Keratinocyte (primary cell): Measurements from ENCODE around the gene MGAT5. TPM values are rescaled to one million over a fixed set of nuclear protein-coding genes. Genes with fewer than 3 reads are reported as not detected.

Experiments
- DNase-seq: peaks from one replicate; pipeline ENCODE4 v3.0.0-alpha.2; 2011; ENCODE audit warnings: low read depth, missing footprints, low spot score
- FAIRE-seq: peaks from 2 replicates; lab custom pipeline; 2011; peaks lifted over from hg19 to GRCh38; lab: Jason Lieb, UNC
- H2AFZ ChIP-seq: 2 replicates; pipeline ENCODE4 v1.6.0; 2012; ENCODE audit warnings: low read length, control low read depth, inconsistent platforms; ENCODE audit not compliant: control insufficient read depth
- H3K27ac ChIP-seq: 2 replicates; pipeline ENCODE4 v1.5.1; 2011; ENCODE audit warnings: low read length; ENCODE audit not compliant: control insufficient read depth, insufficient read depth
- H3K27me3 ChIP-seq: 3 replicates; pipeline ENCODE4 v1.6.0; 2011; ENCODE audit warnings: low read length; ENCODE audit not compliant: control insufficient read depth, insufficient read depth; ENCODE audit errors: extremely low read depth
- H3K36me3 ChIP-seq, 2 experiments: 2 replicates in 1 of 2; 3 replicates in 1 of 2; pipeline ENCODE4 v1.5.1; 2011; ENCODE audit warnings: low read length in 2 of 2, mild to moderate bottlenecking in 1 of 2; ENCODE audit not compliant: control insufficient read depth in 2 of 2, insufficient read depth in 2 of 2; ENCODE audit errors: extremely low read depth in 1 of 2
- H3K4me1 ChIP-seq: 3 replicates; pipeline ENCODE4 v1.5.1; 2011; ENCODE audit warnings: low read length; ENCODE audit not compliant: control insufficient read depth, insufficient read depth; ENCODE audit errors: extremely low read depth
- H3K4me2 ChIP-seq: 3 replicates; pipeline ENCODE4 v1.6.0; 2011; ENCODE audit warnings: low read depth, low read length; ENCODE audit not compliant: control insufficient read depth, insufficient read depth; ENCODE audit errors: extremely low read depth
- H3K4me3 ChIP-seq, 3 experiments: fragments of 200-600 bp in 1 of 3; sonication (generic) in 1 of 3; 2 replicates in 2 of 3; 3 replicates in 1 of 3; pipeline ENCODE4 v1.5.1; 2011 to 2016; ENCODE audit warnings: low read length in 3 of 3, mild to moderate bottlenecking in 3 of 3, control low read depth in 2 of 3, inconsistent platforms in 1 of 3, low read depth in 1 of 3, mixed read lengths in 1 of 3, mixed run types in 1 of 3, moderate library complexity in 1 of 3; ENCODE audit not compliant: control insufficient read depth in 2 of 3, insufficient read depth in 2 of 3; ENCODE audit errors: extremely low read depth in 1 of 3
- H3K79me2 ChIP-seq: 2 replicates; pipeline ENCODE4 v1.6.0; 2012; ENCODE audit warnings: low read length; ENCODE audit not compliant: control insufficient read depth, insufficient read depth
- H3K9ac ChIP-seq: 3 replicates; pipeline ENCODE4 v1.6.0; 2011; ENCODE audit warnings: low read length; ENCODE audit not compliant: control insufficient read depth, insufficient read depth; ENCODE audit errors: extremely low read depth
- H3K9me1 ChIP-seq: 3 replicates; pipeline ENCODE4 v1.6.0; 2011; ENCODE audit warnings: low read length; ENCODE audit not compliant: control insufficient read depth, insufficient read depth; ENCODE audit errors: extremely low read depth
- H3K9me3 ChIP-seq: 2 replicates; pipeline ENCODE4 v1.5.1; 2012; ENCODE audit warnings: low read depth, low read length; ENCODE audit not compliant: control insufficient read depth
- H4K20me1 ChIP-seq: 3 replicates; pipeline ENCODE4 v1.6.0; 2011; ENCODE audit warnings: low read length; ENCODE audit not compliant: control insufficient read depth, insufficient read depth; ENCODE audit errors: extremely low read depth
- EZH2 ChIP-seq: IDR thresholded peaks from one replicate; pipeline ENCODE4 v1.6.1; 2012; ENCODE audit warnings: inconsistent platforms, mild to moderate bottlenecking, low read length, moderate library complexity
- dilution Hi-C: fragments of 300-500 bp; cut with MboI; formaldehyde crosslinking; loops from one replicate; pipeline ENCODE4 v1.7.0; 2020; ENCODE audit warnings: low sequenced_read_pairs; ENCODE audit not compliant: extremely low pct_ligation_motif_present
- polyA plus RNA-seq, 5 experiments: library from polyadenylated mRNA; depleted of rRNA in 3 of 5; stranded (reverse) in 3 of 5; stranded (forward) in 1 of 5; unstranded in 1 of 5; fragments of >200 nt; gene quantifications; 1 replicate in 1 of 5; 2 replicates in 3 of 5; 3 replicates in 1 of 5; pipeline versions ENCODE4 v1.2.1 to v1.2.3, GENCODE V29; 2011 to 2012; ENCODE audit warnings: missing spikeins in 2 of 5, low read depth in 1 of 5, low replicate concordance in 1 of 5
- TF ChIP-seq, protein P1 (sequence below), 3 experiments: IDR thresholded peaks in 1 of 3; conservative IDR thresholded peaks in 1 of 3; optimal IDR thresholded peaks in 1 of 3; 2 replicates in 2 of 3; 3 replicates in 1 of 3; pipeline versions ENCODE3 to v1.5.1; 2011; ENCODE audit warnings: low read length in 3 of 3, mild to moderate bottlenecking in 3 of 3, moderate library complexity in 2 of 3, control low read depth in 1 of 3, inconsistent platforms in 1 of 3; ENCODE audit not compliant: insufficient read depth in 2 of 3; ENCODE audit errors: extremely low read depth in 1 of 3

Gene MGAT5
- polyA plus RNA-seq, 1 donor (not counting 4 experiments of a cell fraction or from before 2014, with no cell fraction given), result 23.0 TPM

DNA sequence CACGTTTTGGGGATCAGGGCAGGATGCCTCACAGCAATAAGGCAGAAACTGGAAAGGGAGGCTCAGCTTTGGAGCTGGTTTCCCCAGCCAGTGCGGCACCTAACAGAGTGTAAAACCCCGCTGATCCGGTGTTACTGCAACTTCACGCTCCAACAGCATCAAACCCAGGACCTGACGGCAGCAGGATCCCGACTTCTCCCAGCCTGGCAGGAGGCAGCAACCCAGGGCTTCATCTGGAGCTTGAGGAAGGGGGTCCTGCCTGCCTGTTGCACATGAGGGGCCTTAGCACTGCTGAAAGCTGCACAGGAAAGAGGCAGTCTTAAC, 209.8 kb downstream of the MGAT5 start:
- TF ChIP-seq, protein P1, sequence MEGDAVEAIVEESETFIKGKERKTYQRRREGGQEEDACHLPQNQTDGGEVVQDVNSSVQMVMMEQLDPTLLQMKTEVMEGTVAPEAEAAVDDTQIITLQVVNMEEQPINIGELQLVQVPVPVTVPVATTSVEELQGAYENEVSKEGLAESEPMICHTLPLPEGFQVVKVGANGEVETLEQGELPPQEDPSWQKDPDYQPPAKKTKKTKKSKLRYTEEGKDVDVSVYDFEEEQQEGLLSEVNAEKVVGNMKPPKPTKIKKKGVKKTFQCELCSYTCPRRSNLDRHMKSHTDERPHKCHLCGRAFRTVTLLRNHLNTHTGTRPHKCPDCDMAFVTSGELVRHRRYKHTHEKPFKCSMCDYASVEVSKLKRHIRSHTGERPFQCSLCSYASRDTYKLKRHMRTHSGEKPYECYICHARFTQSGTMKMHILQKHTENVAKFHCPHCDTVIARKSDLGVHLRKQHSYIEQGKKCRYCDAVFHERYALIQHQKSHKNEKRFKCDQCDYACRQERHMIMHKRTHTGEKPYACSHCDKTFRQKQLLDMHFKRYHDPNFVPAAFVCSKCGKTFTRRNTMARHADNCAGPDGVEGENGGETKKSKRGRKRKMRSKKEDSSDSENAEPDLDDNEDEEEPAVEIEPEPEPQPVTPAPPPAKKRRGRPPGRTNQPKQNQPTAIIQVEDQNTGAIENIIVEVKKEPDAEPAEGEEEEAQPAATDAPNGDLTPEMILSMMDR (optimal IDR thresholded peaks at IDR 0.05 in 1 of 3, IDR thresholded peaks at IDR 0.05 in 1 of 3, conservative IDR thresholded peaks at IDR 0.05 in 1 of 3; ENCODE audit: extremely low read depth in 1 of 3, insufficient read depth in 2 of 3, low read length in 3 of 3), result no peak
- TF ChIP-seq EZH2, result no peak
- no peaks in the 10 kb centered on the region for H3K9me3 ChIP-seq
- DNase-seq (no peak), FAIRE-seq (no peak)
- no peaks in the 10 kb centered on the region for H4K20me1 ChIP-seq
- H3K9me1 ChIP-seq, result no peaks in the 10 kb centered on the region
- no peak overlapping the region for H3K27ac ChIP-seq
- dilution Hi-C loops, result no loop called here
- H3K36me3 ChIP-seq, result no peaks in the 10 kb centered on the region
- no peak overlapping the region for H2AFZ ChIP-seq
- no peak overlapping the region for H3K4me2 ChIP-seq
- H3K4me3 ChIP-seq, result no peak overlapping the region
- H3K27me3 ChIP-seq, result peaks cover 4% of the 10 kb centered on the region
- no peaks in the 10 kb centered on the region for H3K79me2 ChIP-seq
- H3K9ac ChIP-seq, result no peak overlapping the region
- peaks cover 8% of the 10 kb centered on the region for H3K4me1 ChIP-seq

DNA sequence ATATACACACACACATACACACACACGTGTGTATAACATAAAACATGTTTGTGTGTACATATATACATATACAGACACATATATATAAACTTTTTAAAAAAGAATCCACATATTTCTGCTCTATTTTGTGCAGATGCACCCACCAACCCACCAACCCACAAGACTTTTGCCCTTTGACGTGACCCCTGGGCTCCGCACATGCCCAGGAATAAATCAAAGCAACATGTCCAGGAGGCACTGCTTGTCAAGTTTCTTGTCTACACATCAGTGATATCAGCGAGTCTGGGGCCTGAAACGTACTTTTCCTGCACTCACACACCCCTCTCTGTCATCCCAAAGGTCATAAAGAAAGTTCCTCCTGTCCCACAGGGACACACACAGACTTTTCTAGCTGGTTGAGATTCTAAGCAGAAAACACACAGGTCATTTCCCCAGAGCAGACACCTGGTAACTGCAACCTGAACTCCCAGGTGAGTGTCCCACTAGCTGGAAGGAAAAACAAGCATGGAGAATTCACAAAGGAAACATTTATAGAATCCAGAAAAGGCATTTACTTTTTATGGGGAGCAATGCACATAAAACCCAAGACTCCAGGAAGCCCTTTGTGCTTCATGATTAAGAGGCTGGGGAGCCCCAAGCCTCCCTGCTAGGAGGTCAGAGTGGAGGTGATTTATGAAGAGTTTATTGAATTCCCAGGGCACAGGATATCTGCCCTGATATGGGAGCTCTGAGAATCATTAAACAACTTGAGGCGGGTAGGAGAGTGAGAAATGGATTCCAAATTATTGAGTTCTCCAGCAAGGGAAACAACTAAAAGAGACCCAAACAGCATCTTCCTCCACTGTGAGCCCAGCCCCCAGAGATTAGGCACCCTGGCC, 211.6 kb downstream of the MGAT5 start:
- no peak for DNase-seq
- peaks cover 4% of the 10 kb centered on the region for H3K4me1 ChIP-seq
- no peaks in the 10 kb centered on the region for H3K9me1 ChIP-seq
- H3K9ac ChIP-seq, result no peak overlapping the region
- TF ChIP-seq, protein P1 (optimal IDR thresholded peaks at IDR 0.05 in 1 of 3, IDR thresholded peaks at IDR 0.05 in 1 of 3, conservative IDR thresholded peaks at IDR 0.05 in 1 of 3; ENCODE audit: extremely low read depth in 1 of 3, insufficient read depth in 2 of 3, low read length in 3 of 3), result no peak
- no peak for TF ChIP-seq EZH2
- H3K4me2 ChIP-seq, result no peak overlapping the region
- no peaks in the 10 kb centered on the region for H3K79me2 ChIP-seq
- H4K20me1 ChIP-seq, result no peaks in the 10 kb centered on the region
- H3K36me3 ChIP-seq, result no peaks in the 10 kb centered on the region
- FAIRE-seq, result no peak
- no peak overlapping the region for H3K4me3 ChIP-seq
- no peak overlapping the region for H3K27ac ChIP-seq
- no peaks in the 10 kb centered on the region for H3K9me3 ChIP-seq
- dilution Hi-C loops, result no loop called here
- peaks cover 4% of the 10 kb centered on the region for H3K27me3 ChIP-seq
- H2AFZ ChIP-seq, result no peak overlapping the region
